GM13977 (cell line): ENCODE results near the gene SARDH.

ENCODE experiments used
- DNase-seq: peaks from one replicate; pipeline ENCODE4 v3.0.0; 2012; ENCODE audit warnings: low spot score
- in situ Hi-C: fragments of 300-500 bp; cut with MboI; formaldehyde crosslinking; loops from one replicate; pipeline ENCODE4 v1.12.0; 2022; ENCODE audit warnings: low sequenced_read_pairs, low pct_unique_long_range_greater_than_20kb, mixed read lengths, inconsistent platforms; ENCODE audit not compliant: unreplicated experiment
- TF ChIP-seq, protein P1 (sequence below): IDR thresholded peaks from 2 replicates; pipeline ENCODE4 v1.5.1; 2012; ENCODE audit warnings: mild to moderate bottlenecking, control low read depth; ENCODE audit not compliant: insufficient read depth; ENCODE audit errors: extremely low read depth, missing control alignments

Gene SARDH

DNA sequence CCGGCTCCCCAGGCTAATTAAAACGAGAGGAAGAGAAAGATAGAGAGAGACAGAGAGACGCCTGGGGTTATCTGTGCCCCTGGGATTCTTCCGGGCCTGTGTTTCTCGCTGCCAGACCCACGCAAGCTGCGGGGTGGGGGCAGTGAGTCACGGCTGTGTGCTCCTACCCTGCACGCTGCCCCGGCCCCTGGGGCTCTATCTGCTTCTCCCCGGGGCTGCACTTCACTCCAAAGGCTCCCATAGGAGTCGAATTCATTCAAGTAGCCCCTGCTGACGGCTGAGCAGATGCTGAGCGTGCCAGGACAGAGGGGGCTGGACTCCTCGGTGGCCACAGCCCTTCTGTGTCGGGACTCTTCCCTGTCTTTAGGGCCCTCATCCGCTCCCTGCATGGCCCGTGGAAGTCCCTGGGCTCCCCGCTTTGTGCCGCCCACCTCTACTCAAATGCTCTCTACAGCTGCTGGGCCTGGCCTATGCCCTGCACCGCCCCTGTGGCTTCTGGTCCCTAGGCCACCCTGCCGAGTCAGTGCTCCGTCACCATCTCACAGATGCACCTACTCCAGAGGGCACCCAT, 22.8 kb downstream of the SARDH start:
- TF ChIP-seq, protein P1, sequence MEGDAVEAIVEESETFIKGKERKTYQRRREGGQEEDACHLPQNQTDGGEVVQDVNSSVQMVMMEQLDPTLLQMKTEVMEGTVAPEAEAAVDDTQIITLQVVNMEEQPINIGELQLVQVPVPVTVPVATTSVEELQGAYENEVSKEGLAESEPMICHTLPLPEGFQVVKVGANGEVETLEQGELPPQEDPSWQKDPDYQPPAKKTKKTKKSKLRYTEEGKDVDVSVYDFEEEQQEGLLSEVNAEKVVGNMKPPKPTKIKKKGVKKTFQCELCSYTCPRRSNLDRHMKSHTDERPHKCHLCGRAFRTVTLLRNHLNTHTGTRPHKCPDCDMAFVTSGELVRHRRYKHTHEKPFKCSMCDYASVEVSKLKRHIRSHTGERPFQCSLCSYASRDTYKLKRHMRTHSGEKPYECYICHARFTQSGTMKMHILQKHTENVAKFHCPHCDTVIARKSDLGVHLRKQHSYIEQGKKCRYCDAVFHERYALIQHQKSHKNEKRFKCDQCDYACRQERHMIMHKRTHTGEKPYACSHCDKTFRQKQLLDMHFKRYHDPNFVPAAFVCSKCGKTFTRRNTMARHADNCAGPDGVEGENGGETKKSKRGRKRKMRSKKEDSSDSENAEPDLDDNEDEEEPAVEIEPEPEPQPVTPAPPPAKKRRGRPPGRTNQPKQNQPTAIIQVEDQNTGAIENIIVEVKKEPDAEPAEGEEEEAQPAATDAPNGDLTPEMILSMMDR: no peak
- DNase-seq: no peak
- in situ Hi-C loops: no loop called here

DNA sequence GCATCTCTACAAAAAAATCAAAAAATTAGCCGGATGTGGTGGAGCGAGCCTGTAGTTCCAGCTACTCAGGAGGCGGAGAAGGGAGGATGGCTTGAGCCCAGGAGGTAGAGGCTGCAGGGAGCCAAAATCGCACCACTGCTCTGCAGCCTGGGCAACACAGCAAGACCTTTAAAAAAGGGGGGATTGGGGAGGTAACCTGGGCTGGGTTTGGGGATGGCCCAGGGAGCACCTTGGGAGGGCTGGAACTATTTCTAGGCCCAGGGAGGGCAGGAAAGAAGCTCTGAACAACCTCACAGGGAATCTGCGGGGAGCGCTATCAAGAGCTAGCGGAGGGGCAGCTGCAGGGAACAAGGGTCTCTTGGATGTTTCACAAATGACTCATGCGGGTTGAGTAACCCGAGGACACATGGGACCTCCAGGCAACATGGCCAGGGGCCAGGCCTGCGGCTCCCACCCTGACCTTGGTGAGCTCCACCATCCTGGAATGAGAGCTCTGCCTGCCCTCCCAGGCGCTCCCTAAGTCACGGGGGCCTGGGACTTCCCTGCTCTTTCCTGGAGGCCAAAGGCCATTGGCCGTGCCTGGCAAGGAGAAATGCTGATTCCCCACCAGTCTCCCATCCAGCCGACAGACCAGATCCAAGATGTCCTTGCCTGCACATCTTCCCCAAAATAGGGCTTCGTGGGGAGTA, 23.4 kb downstream of the SARDH start:
- in situ Hi-C loops: no loop called here
- no peak for DNase-seq
- TF ChIP-seq, protein P1: no peak

DNA sequence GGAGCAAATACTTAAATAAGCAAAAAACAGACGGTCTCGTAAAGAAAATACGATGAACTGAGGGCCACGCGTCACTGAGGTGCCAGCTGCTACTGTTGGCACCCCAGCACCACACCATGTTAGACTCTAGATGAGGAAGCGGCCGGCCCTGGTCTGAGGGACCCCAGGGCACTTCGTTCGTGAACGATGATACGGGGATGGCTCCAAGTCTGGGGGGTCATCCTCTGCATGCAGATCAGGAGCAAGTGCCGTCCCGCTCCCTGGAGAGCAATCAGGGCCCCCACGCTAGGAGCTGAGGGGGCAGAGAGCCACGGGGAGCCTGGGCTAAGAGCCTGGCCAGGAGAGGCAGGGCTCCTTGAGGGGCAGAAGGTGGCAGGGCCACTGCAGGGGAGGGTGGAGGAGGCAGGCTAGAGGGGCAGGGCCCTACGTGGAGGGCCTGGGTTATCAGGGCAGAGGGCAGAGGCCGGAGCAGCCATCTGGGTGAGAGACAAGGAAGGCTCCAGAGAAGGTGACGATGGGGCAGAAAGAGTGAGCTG, 24.1 kb downstream of the SARDH start:
- TF ChIP-seq, protein P1: no peak
- in situ Hi-C loops: no loop called here
- DNase-seq: no peak

DNA sequence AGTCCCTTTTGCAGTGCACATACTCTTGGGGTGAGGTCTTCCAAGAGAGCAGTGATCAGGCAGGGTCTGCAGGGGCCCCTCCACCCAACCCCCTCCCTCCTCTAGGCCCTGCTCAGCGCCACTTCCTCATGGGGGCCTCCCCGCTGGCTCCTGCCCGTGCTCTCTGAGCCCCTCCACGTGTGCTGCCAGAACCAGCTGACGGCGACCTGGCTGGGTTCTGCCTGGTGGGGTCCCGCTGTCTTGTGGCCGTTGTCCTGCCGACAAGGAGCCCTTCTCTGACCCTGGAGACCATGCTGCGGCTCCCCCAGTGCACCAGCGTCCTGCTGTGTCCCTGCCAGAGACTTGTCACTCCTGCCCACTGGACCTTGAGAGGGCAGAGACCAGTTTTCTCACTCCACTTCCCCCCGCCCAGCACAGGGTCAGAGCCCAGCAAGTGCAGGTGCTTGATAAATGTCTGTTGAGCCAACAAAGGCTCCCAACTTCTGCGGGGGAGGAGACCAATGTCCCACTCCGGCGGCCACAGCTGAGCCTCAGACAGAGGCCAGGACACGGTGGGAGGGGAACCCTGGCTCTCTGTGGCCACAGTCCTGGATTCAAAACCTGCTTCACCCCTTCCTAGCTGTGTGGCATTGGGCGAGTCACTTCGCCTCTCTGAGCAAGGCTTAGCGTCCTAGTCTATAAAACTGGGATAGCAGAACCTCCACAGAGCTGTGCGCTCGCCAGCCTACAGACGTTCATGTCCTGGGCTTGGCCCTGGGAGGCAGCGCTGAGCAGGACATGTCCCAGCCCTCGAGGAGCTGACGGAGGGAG, 24.8 kb downstream of the SARDH start:
- TF ChIP-seq, protein P1: no peak

DNA sequence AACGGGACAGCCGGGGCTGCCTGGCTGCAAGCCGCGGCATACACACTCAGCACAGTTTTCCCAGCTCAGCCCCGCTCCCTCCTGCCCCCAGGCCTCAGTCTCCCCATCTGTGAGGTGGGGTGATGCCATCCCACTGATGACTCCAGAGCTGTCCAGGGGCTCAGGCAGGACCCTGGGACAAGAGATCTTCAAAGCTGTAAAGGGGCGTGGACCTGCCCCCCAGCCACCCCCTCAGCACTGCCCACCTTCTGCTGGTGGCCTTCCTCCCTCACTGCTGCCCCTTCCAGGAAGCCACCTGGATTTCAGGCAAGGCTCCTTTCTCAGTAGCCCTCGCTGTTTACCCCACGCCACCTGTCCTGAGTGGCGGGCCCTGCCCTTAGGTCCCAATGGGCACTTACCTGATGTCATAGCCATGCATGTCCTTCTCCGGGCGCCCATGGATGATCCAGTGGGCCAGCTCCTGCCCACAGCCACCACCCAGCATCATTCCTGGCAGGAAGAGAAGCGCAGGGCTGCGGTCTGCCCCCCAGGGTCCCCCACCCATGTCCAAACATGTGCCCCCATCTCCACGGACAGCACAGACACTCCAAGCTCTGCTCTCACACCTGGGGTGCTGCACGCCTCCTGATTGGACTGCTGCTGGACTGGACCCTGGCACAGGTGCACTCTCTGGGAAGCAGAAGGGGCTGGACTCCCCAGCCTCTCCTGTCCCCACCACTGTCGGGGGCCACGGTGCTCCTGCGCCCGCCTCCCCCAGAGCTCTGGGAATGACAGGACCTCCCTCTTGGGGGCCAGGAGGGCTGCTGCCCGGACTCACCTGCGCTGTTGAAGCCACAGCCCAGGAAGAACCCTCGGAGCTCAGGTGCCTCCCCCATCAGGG, 25.7 kb downstream of the SARDH start:
- DNase-seq: no peak
- in situ Hi-C loops: no loop called here
- TF ChIP-seq, protein P1: no peak

More for the DNA sequence above, 24.8 kb downstream of the SARDH start:
- in situ Hi-C loops: no loop called here
- no peak for DNase-seq
